ENCODE results near the gene KCNT2. TPM values are rescaled to one million over a fixed set of nuclear protein-coding genes. Genes with fewer than 3 reads are reported as not detected.

KCNT2 gene
- total and polyA plus RNA-seq, 2 of the 8 experiments (the other 6 are each of a cell fraction or from before 2014, with no cell fraction given) = 2.3 to 10.2 TPM

- TF ChIP-seq SUZ12 (IDR thresholded peaks at IDR 0.05; ENCODE audit: low read length) (no peak), CEBPB (IDR thresholded peaks at IDR 0.05; ENCODE audit: low read depth, low read length) (no peak), SIN3A (conservative IDR thresholded peaks at IDR 0.05 in 1 of 2, IDR thresholded peaks at IDR 0.05 in 1 of 2; ENCODE audit: low read depth in 1 of 2, low read length in 2 of 2) (no peak), RFX5 (IDR thresholded peaks at IDR 0.05; ENCODE audit: borderline replicate concordance, low read depth, low read length) (no peak), ASH2L (IDR thresholded peaks at IDR 0.05; ENCODE audit: low read length) (no peak), GTF2F1 (IDR thresholded peaks at IDR 0.05; ENCODE audit: borderline replicate concordance, low read depth, low read length) (no peak)
Observed at GRCh38 chr1:196381544-196381943, 226.7 kb downstream of the KCNT2 start (continued).

Data from H1 (cell line).